SKM-1 treated with dmso at 0.1 percent for 144 hours (cell line): ENCODE results near the gene CPNE6.
A peak's percentile ranks its signal among the peaks of the same experiment; 100 is the strongest.

Source experiments
- DNase-seq: peaks from one replicate; lab custom pipeline; 2025; ENCODE audit not compliant: unreplicated experiment; lab: John Stamatoyannopoulos, UW

CPNE6 gene

GRCh38 chr14:24068711-24069410 lies 2.5 kb upstream of the CPNE6 start:
- no peak for DNase-seq

- no peak for DNase-seq
These were observed 2.0 kb upstream of the CPNE6 start for GRCh38 chr14:24069411-24069735.

- DNase-seq = no peak
These were observed 848 bp upstream of the CPNE6 start for GRCh38 chr14:24070285-24071143.

GRCh38 chr14:24071836-24072430 lies 571 bp downstream of the CPNE6 start:
- DNase-seq = no peak

GRCh38 chr14:24072436-24072835 lies 1.1 kb downstream of the CPNE6 start:
- DNase-seq = no peak

- no peak for DNase-seq
These were observed 1.8 kb downstream of the CPNE6 start for GRCh38 chr14:24072881-24073877.

GRCh38 chr14:24074625-24075484 lies 3.5 kb downstream of the CPNE6 start:
- no peak for DNase-seq

GRCh38 chr14:24075485-24076301 lies 4.3 kb downstream of the CPNE6 start:
- no peak for DNase-seq

GRCh38 chr14:24076302-24076601 lies 4.9 kb downstream of the CPNE6 start:
- DNase-seq = no peak

GRCh38 chr14:24077086-24077485 lies 5.7 kb downstream of the CPNE6 start:
- DNase-seq = no peak

- DNase-seq = no peak
These were observed 6.8 kb downstream of the CPNE6 start for GRCh38 chr14:24078146-24078545.

- peak; percentile 8 for DNase-seq
These were observed 8.3 kb downstream of the CPNE6 start for GRCh38 chr14:24079491-24080141.

- no peak for DNase-seq
These were observed 8.8 kb downstream of the CPNE6 start for GRCh38 chr14:24080142-24080530.

- no peak for DNase-seq
These were observed 9.8 kb downstream of the CPNE6 start for GRCh38 chr14:24080888-24081738.

GRCh38 chr14:24081739-24082211 lies 10.4 kb downstream of the CPNE6 start:
- DNase-seq = no peak

- no peak for DNase-seq
These were observed 11.2 kb downstream of the CPNE6 start for GRCh38 chr14:24082411-24083080.

GRCh38 chr14:24083462-24083861 lies 12.1 kb downstream of the CPNE6 start:
- no peak for DNase-seq
